ENCODE results near the gene MISP. TPM values are rescaled to one million over a fixed set of nuclear protein-coding genes. Genes with fewer than 3 reads are reported as not detected.

MISP gene
- total and polyA plus RNA-seq, 2 of the 13 experiments (the other 11 are each of a cell fraction or from before 2014, with no cell fraction given), result 0.67 to 1.3 TPM

GRCh38 chr19:778910-779653, 28.2 kb downstream of the MISP start (continued):
- TF ChIP-seq ZNF543 (CRISPR knock-in tag; IDR thresholded peaks at IDR 0.05) (0 out of 2 replicates have a peak, but pooled peaks have one; percentile 41), MEIS2 (CRISPR knock-in tag; IDR thresholded peaks at IDR 0.05) (peak; percentile 78; the same call in 1 of the 2 replicates), BATF2 (CRISPR knock-in tag; IDR thresholded peaks at IDR 0.05) (peak; percentile 66; the same call in 1 of the 2 replicates), RERE (CRISPR knock-in tag; IDR thresholded peaks at IDR 0.05; ENCODE audit: low read depth) (peak; percentile 49; the same call in 1 of the 2 replicates), ARID4A (CRISPR knock-in tag; IDR thresholded peaks at IDR 0.05; ENCODE audit: borderline replicate concordance) (peak; percentile 74; the same call in 1 of the 2 replicates), REXO4 (CRISPR knock-in tag; IDR thresholded peaks at IDR 0.05; ENCODE audit: borderline replicate concordance) (no peak), POLR2AphosphoS2 (IDR thresholded peaks at IDR 0.05; ENCODE audit: low read depth, low read length) (no peak), TP53 (CRISPR knock-in tag; conservative IDR thresholded peaks at IDR 0.05) (peak; percentile 91), ETV5 (CRISPR knock-in tag; IDR thresholded peaks at IDR 0.05; ENCODE audit: borderline replicate concordance) (peak; percentile 71; the same call in 1 of the 2 replicates), SALL2 (CRISPR knock-in tag; IDR thresholded peaks at IDR 0.05) (0 out of 2 replicates have a peak, but pooled peaks have one; percentile 37), SMAD3 (CRISPR knock-in tag; IDR thresholded peaks at IDR 0.05) (peak; percentile 90), DNMT3B (CRISPR knock-in tag; conservative IDR thresholded peaks at IDR 0.05) (peak; percentile 80; the same call in 1 of the 2 replicates), MXD1 (CRISPR knock-in tag; IDR thresholded peaks at IDR 0.05) (peak; percentile 86), CAMTA2 (CRISPR knock-in tag; IDR thresholded peaks at IDR 0.05; ENCODE audit: borderline replicate concordance) (no peak), ZNF451 (CRISPR knock-in tag; IDR thresholded peaks at IDR 0.05) (peak; percentile 43; the same call in 1 of the 2 replicates), ZNF414 (CRISPR knock-in tag; IDR thresholded peaks at IDR 0.05) (no peak), NKX3-1 (CRISPR knock-in tag; IDR thresholded peaks at IDR 0.05) (peak; percentile 94)

All from HepG2 (cell line).